ENCODE results near the gene PIPOX.
A peak's percentile ranks its signal among the peaks of the same experiment; 100 is the strongest.

The PIPOX gene

DNA sequence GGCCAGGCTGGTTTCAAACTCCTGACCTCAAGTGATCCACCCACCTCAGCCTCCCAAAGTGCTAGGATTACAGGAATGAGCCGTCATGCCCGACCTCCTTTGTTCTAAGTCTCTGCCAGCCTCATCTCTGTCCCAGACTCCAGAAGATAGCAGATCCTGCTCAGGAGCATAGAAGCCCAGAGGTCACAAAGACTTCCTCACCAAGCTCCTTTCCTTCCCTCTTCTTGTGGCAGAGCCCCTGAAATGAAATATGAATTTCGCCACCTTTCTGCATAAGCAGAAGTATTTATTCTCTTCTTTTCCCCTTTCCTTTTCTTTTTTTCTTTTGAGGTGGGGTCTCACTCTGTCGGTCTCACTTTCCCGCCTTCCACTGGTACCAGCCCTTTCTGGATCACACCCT lies 11.5 kb upstream of the PIPOX start:
- Histone ChIP-seq H3K27me3 (peaks cover 0 to 48% (median 32%) of the 10 kb centered on the region in 11 experiments; a peak in 15 of 22 replicates), H3K9ac (no peak overlapping the region; a peak in 1 of 22 replicates), H3K4me1 (peaks cover 32 to 46% (median 35%) of the 10 kb centered on the region in 10 experiments), H4K20me1 (no peaks in the 10 kb centered on the region), H3K9me3 (replicated peaks in 1 of 11) (peaks cover 21 to 29% (median 26%) of the 10 kb centered on the region in 11 experiments), H3K4me3 (no peak overlapping the region), H3K36me3 (peaks cover 0 to 4% (median 0%) of the 10 kb centered on the region in 11 experiments; a peak in 1 of 22 replicates), H3K27ac (no peak overlapping the region), H3K4me2 (peak overlapping the region; percentile 39 to 67 (median 53))
- no peak for TF ChIP-seq Cebpa-rat (IDR thresholded peaks at IDR 0.05)

DNA sequence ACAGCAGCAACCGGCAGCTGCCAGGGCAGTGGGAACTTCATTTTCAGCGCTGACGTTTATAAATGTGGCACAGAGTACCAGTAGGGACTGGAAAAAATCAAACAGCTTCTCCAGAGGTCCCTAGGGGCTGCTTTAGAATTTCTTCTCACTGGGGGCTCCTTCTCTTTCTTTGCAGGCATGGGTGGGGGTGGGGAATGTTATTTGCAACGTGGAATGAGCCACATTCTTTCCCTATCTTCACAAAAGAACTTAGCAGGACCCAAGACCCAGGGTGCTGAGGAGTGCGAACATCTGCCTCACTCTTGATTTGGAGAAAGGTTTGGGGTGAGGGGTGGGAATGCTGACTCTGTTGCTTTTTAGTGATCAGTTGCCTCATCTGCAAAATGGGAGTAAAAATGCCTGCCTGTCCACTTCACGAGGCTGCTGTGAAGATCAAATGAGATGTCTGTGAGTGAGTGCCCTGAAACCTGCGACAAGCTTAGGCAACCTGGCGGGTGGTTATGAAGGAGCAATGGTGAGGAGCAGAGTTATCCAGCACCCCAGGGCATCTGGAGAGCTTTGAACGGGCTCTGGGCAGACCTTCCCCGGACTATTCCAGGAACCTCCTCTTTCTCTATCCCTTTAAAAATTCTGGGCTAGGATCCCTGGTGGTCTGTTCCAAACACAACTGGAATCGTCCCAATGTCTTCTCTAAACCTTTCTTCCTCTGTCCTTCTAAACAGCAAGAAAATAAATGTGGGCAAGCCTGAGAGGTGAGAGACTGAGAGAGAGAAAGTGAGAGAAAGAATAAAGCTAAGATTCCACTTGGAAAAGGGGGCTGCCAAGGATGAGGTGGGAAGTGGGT lies 10.7 kb upstream of the PIPOX start:
- Histone ChIP-seq H3K9ac (no peak overlapping the region; a peak in 1 of 22 replicates), H3K4me3 (no peak overlapping the region), H3K27ac (no peak overlapping the region), H3K4me2 (peak overlapping the region; percentile 39 to 67 (median 53)), H3K4me1 (peaks cover 29 to 43% (median 33%) of the 10 kb centered on the region in 10 experiments), H4K20me1 (no peaks in the 10 kb centered on the region), H3K36me3 (peaks cover 0 to 4% (median 0%) of the 10 kb centered on the region in 11 experiments; a peak in 1 of 22 replicates), H3K9me3 (replicated peaks in 1 of 11) (peaks cover 21 to 29% (median 26%) of the 10 kb centered on the region in 11 experiments), H3K27me3 (peaks cover 0 to 45% (median 28%) of the 10 kb centered on the region in 11 experiments; a peak in 15 of 22 replicates)
- TF ChIP-seq Cebpa-rat (IDR thresholded peaks at IDR 0.05) = no peak

DNA sequence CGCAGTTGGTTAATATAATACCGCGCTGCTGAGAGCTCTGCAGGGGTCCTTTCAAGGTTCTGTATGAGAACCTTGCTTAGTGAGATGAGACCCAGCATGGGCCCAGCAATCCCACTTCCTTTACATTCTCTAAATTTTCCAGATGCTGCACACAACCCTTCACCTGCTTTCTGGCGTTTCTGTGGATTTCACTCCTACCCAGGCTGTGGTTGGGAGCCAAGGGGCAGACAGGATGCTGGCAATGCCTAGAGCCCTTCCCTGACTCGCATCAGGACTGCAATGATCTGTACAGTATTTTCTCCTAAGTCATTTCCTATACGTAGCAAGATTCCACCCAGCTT lies 10.1 kb upstream of the PIPOX start:
- Histone ChIP-seq H3K4me3 (no peak overlapping the region), H3K4me1 (peaks cover 23 to 37% (median 29%) of the 10 kb centered on the region in 10 experiments), H3K4me2 (peak overlapping the region in 4 of 11 experiments; percentile 16 to 58 (median 31); a peak in 5 of 22 replicates), H3K27ac (no peak overlapping the region), H3K9ac (no peak overlapping the region), H4K20me1 (no peaks in the 10 kb centered on the region), H3K9me3 (replicated peaks in 1 of 11) (peaks cover 21 to 29% (median 26%) of the 10 kb centered on the region in 11 experiments), H3K36me3 (peaks cover 0 to 4% (median 0%) of the 10 kb centered on the region in 11 experiments; a peak in 1 of 22 replicates), H3K27me3 (peaks cover 0 to 40% (median 23%) of the 10 kb centered on the region in 11 experiments; a peak in 15 of 22 replicates)
- TF ChIP-seq Cebpa-rat (IDR thresholded peaks at IDR 0.05) = no peak

DNA sequence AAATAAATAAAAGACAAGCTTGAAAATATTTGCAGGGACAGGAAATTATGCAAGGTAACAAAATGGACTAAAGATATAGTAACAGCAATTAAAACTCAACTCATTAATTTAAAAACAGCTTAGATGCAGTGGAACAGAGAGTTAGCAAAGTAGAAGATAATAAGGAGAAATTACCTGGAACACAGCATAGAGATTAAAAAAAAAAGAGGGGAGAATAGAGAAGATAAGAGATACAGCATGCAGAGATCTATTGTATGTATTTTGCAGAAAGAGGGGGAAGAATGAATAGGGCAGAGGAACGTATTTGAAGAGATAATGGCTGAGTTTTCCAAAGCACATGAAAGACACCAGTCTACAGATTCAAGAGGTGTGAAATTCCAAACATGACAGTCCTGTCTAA lies 8.4 kb upstream of the PIPOX start:
- H3K4me3 ChIP-seq = no peak overlapping the region
- peaks cover 0 to 30% (median 16%) of the 10 kb centered on the region in 11 experiments; a peak in 15 of 22 replicates for H3K27me3 ChIP-seq
- no peak for TF ChIP-seq Cebpa-rat (IDR thresholded peaks at IDR 0.05)
- no peak overlapping the region for H3K9ac ChIP-seq
- no peak overlapping the region for H3K27ac ChIP-seq
- H4K20me1 ChIP-seq = no peaks in the 10 kb centered on the region
- peaks cover 0 to 4% (median 0%) of the 10 kb centered on the region in 11 experiments; a peak in 1 of 22 replicates for H3K36me3 ChIP-seq
- H3K4me2 ChIP-seq = no peak overlapping the region
- H3K9me3 ChIP-seq (replicated peaks in 1 of 11) = peaks cover 21 to 29% (median 26%) of the 10 kb centered on the region in 11 experiments
- peaks cover 15 to 46% (median 39%) of the 10 kb centered on the region in 10 experiments for H3K4me1 ChIP-seq

DNA sequence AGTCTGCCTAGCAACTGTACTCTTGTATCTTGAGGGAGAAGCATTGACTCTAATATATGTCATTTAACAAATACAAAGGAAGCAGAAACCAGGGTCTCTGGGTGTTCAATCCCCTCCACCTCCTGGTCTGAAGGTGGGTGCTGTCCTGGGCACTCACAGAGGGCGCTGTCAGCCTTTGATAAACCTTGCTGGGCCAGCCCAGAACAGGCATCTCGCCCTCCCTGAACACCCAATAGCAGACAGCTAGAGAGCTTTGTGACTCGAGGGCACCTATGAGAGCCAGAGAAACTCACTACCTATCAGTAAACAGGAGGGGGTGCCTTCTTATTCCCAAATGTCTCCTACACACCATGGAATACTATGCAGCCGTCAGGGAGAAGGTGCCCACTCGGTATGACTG lies 6.4 kb upstream of the PIPOX start:
- Histone ChIP-seq H3K9ac (no peak overlapping the region), H3K4me2 (no peak overlapping the region), H3K27ac (no peak overlapping the region), H3K36me3 (peaks cover 0 to 4% (median 0%) of the 10 kb centered on the region in 11 experiments; a peak in 1 of 22 replicates), H3K27me3 (peaks cover 0 to 24% (median 13%) of the 10 kb centered on the region in 11 experiments; a peak in 15 of 22 replicates), H3K4me1 (peaks cover 17 to 34% (median 23%) of the 10 kb centered on the region in 10 experiments), H3K9me3 (replicated peaks in 1 of 11) (peaks cover 21 to 29% (median 26%) of the 10 kb centered on the region in 11 experiments), H3K4me3 (no peak overlapping the region), H4K20me1 (no peaks in the 10 kb centered on the region)
- no peak for TF ChIP-seq Cebpa-rat (IDR thresholded peaks at IDR 0.05)

DNA sequence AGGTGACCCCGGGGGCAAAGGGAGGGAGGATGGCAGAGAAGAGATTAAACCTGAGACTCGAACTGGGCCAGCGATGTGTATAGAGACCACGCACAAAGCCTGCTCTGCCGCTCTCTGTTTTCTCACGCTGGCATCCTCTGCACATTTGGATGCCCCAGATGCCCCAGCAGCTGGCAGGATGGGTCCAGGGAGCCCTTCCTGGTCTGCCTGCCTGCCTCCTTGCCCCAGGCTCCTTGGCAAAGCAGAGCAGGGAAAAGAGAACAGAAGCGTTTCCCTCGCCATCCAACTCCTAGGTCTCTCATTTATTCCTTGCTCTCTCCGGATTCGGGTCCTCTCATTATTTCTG lies 5.2 kb upstream of the PIPOX start:
- Histone ChIP-seq H3K4me2 (peak overlapping the region in 3 of 11 experiments; percentile 51 to 68 (median 55); a peak in 3 of 22 replicates), H3K36me3 (peaks cover 0 to 4% (median 0%) of the 10 kb centered on the region in 11 experiments; a peak in 1 of 22 replicates), H3K27me3 (peaks cover 0 to 12% (median 2%) of the 10 kb centered on the region in 11 experiments; a peak in 7 of 22 replicates), H3K9me3 (replicated peaks in 1 of 11) (peaks cover 21 to 29% (median 26%) of the 10 kb centered on the region in 11 experiments), H4K20me1 (0 out of 22 replicates have a peak, but pooled peaks cover 0 to under 1% (median 0%) of the 10 kb centered on the region in 11 experiments), H3K4me3 (no peak overlapping the region), H3K4me1 (peaks cover 21 to 34% (median 28%) of the 10 kb centered on the region in 10 experiments), H3K9ac (no peak overlapping the region), H3K27ac (no peak overlapping the region)
- TF ChIP-seq Cebpa-rat (IDR thresholded peaks at IDR 0.05) = no peak

DNA sequence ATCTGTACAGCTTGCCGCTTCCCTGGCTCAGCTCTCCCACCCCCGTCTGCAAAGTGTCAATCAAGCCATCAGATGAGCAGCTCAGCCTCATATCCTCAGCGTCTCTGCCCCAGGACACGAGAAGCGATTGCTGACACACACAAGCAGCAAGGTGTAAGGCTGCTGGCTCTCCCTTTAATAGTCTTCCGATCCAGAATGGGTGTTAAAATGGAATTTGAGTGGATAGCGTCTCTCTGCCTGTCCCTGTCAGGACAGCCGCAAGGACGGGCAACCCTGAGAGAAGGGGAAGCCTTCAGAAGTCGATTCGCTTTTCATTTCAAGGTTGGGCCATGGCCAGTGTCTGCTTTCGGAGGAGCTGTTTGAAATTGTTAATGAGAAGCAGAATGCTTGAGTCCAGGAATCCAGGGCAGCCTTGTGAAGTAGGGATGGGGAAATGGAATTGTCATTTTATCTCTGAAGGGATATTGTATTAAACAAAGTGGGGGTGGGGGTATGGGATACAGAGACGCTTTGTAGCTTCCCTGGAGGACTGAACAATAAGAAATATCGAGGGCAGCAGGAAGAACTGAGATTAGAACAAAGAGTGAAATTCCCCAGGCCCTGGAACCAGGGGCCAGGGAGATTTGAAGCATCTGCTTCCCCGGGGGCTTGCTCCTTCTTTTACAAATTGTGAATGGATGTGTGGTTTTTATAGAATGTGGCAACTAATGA lies 4.7 kb upstream of the PIPOX start:
- no peak overlapping the region for H3K27ac ChIP-seq
- no peak overlapping the region for H3K4me3 ChIP-seq
- no peak for TF ChIP-seq Cebpa-rat (IDR thresholded peaks at IDR 0.05)
- peaks cover 21 to 27% (median 26%) of the 10 kb centered on the region in 11 experiments for H3K9me3 ChIP-seq (replicated peaks in 1 of 11)
- peak overlapping the region in 1 of 11 experiments; percentile 27; a peak in 1 of 22 replicates for H3K9ac ChIP-seq
- peaks cover 0 to 4% (median 0%) of the 10 kb centered on the region in 11 experiments; a peak in 1 of 22 replicates for H3K36me3 ChIP-seq
- peaks cover 0 to 5% (median 0%) of the 10 kb centered on the region in 11 experiments; a peak in 2 of 22 replicates for H4K20me1 ChIP-seq
- H3K4me2 ChIP-seq = peak overlapping the region in 10 of 11 experiments; percentile 16 to 68 (median 40); a peak in 19 of 22 replicates
- H3K27me3 ChIP-seq = peaks cover 0 to 7% (median 0%) of the 10 kb centered on the region in 11 experiments; a peak in 5 of 22 replicates
- peaks cover 21 to 38% (median 31%) of the 10 kb centered on the region in 10 experiments for H3K4me1 ChIP-seq

DNA sequence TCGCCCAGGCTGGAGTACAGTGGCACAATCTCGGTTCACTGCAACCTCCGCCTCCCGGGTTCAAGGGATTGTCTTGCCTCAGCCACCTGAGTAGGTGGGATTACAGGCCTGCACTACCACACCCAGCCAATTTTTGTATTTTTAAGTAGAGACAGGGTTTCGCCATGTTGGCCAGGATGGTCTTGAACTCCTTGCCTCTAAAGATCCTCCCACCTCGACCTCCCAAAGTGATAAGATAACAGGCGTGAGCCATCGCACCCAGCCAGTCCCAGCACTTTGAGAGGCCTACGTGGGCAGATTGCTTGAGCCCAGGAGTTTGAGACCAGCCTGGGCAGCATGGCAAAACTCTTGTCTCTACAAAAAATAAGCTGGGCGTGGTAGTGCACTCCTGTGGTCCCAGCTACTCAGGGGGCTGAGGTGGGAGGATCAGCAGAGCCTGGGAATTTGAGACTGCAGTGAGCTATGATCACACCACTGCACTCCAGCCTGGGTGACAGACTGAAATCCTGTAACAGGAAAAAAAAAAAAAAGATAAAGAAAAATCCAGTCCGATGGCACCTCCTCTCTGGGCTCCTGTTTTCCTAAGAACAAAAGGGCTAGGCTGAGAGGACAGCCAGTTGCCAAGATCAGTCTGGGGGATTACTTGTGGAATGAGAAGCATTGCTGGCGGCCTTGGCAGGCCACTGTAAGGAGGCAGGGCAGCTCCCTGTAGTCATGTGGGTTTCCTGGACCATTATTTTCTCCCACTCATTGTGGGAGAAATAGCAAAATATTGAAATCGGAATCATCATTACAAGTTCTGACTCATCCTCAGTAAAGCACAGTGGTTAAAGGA lies 3.0 kb upstream of the PIPOX start:
- Histone ChIP-seq H3K9ac (no peak overlapping the region), H3K9me3 (replicated peaks in 1 of 11) (peaks cover 7 to 10% (median 9%) of the 10 kb centered on the region in 11 experiments), H3K4me3 (no peak overlapping the region), H4K20me1 (peaks cover 0 to 5% (median 0%) of the 10 kb centered on the region in 11 experiments; a peak in 2 of 22 replicates), H3K27ac (no peak overlapping the region), H3K27me3 (peaks cover 0 to 3% (median 0%) of the 10 kb centered on the region in 11 experiments; a peak in 3 of 22 replicates), H3K4me1 (peaks cover 38 to 55% (median 48%) of the 10 kb centered on the region in 10 experiments), H3K36me3 (peaks cover 0 to under 1% (median 0%) of the 10 kb centered on the region in 11 experiments; a peak in 1 of 22 replicates), H3K4me2 (peak overlapping the region in 2 of 11 experiments; percentile 18 to 88; a peak in 2 of 22 replicates)
- no peak for TF ChIP-seq Cebpa-rat (IDR thresholded peaks at IDR 0.05)
